K562 (cell line): ENCODE results near the gene RPL7A. TPM values are rescaled to one million over a fixed set of nuclear protein-coding genes. Genes with fewer than 3 reads are reported as not detected.
A peak's percentile ranks its signal among the peaks of the same experiment; 100 is the strongest.

ENCODE experiments used
- ATF6 ChIP-seq: sonication (generic); formaldehyde crosslinking; IDR thresholded peaks from 2 replicates; pipeline ENCODE4 v1.4.0; 2020; ENCODE audit warnings: mild to moderate bottlenecking, missing genetic modification reagents
- CTCFL ChIP-seq: IDR thresholded peaks from 2 replicates; pipeline ENCODE4 v1.6.1; 2011; ENCODE audit warnings: borderline replicate concordance, low read depth, mild to moderate bottlenecking, moderate library complexity, low read length; ENCODE audit not compliant: insufficient read depth, poor library complexity, severe bottlenecking
- CXXC5 ChIP-seq: fragments of 250-450 bp; sonication (Bioruptor Pico); IDR thresholded peaks from 2 replicates; pipeline ENCODE4 v1.8.0; 2022; ENCODE audit warnings: inconsistent platforms, mild to moderate bottlenecking, moderate library complexity
- DLX4 ChIP-seq: fragments of 250-450 bp; sonication (Bioruptor Pico); IDR thresholded peaks from 2 replicates; pipeline ENCODE4 v1.6.1; 2021; ENCODE audit warnings: mild to moderate bottlenecking
- ELK3 ChIP-seq: fragments of 450-650 bp; formaldehyde crosslinking; IDR thresholded peaks from 2 replicates; pipeline ENCODE4 v1.4.0; 2020; ENCODE audit warnings: mild to moderate bottlenecking
- FOXJ2 ChIP-seq: fragments of 200-800 bp; sonication (Bioruptor generic); IDR thresholded peaks from 2 replicates; pipeline ENCODE4 v1.6.1; 2016; ENCODE audit warnings: missing genetic modification characterization, missing compliant biosample characterization
- GATAD2B ChIP-seq: fragments of 450-650 bp; IDR thresholded peaks from 2 replicates; pipeline ENCODE4 v1.6.1; 2017; ENCODE audit warnings: mild to moderate bottlenecking, borderline replicate concordance
- GTF2E2 ChIP-seq: fragments of 200-800 bp; sonication (Bioruptor generic); IDR thresholded peaks from 2 replicates; pipeline ENCODE4 v1.6.1; 2016; ENCODE audit warnings: missing genetic modification characterization, missing compliant biosample characterization
- NFXL1 ChIP-seq: fragments of 450-650 bp; formaldehyde crosslinking; IDR thresholded peaks from 2 replicates; pipeline ENCODE4 v1.4.0; 2021; ENCODE audit warnings: mild to moderate bottlenecking
- SMARCE1 ChIP-seq: fragments of 450-650 bp; IDR thresholded peaks from 2 replicates; pipeline ENCODE4 v1.7.1; 2016; ENCODE audit warnings: mild to moderate bottlenecking
- TSC22D4 ChIP-seq: fragments of 450-650 bp; IDR thresholded peaks from 2 replicates; pipeline ENCODE4 v1.6.1; 2016; ENCODE audit warnings: missing genetic modification characterization, missing biosample characterization, control low read depth
- ZFP36 ChIP-seq: fragments of 150-350 bp; IDR thresholded peaks from 2 replicates; pipeline ENCODE4 v1.6.1; 2018; ENCODE audit warnings: low read length, low read depth; ENCODE audit not compliant: partially characterized antibody
- ZNF143 ChIP-seq: sonication (generic); formaldehyde crosslinking; IDR thresholded peaks from 2 replicates; pipeline ENCODE4 v1.9.0; 2022; ENCODE audit warnings: mild to moderate bottlenecking, missing genetic modification reagents
- ZNF165 ChIP-seq: fragments of 250-450 bp; sonication (Bioruptor Pico); IDR thresholded peaks from 2 replicates; pipeline ENCODE4 v1.4.0; 2020; ENCODE audit warnings: borderline replicate concordance
- ZNF184 ChIP-seq: sonication (generic); formaldehyde crosslinking; IDR thresholded peaks from 2 replicates; pipeline ENCODE4 v1.5.0; 2020; ENCODE audit warnings: missing genetic modification reagents
- ZNF431 ChIP-seq: sonication (generic); formaldehyde crosslinking; IDR thresholded peaks from 2 replicates; pipeline ENCODE4 v1.8.0; 2022; ENCODE audit warnings: mild to moderate bottlenecking, missing genetic modification reagents
- ZNF592 ChIP-seq: fragments of 450-650 bp; IDR thresholded peaks from 2 replicates; pipeline ENCODE4 v1.6.1; 2017; ENCODE audit warnings: antibody characterized with exemption, mild to moderate bottlenecking
- polyA plus RNA-seq, 8 experiments: library from polyadenylated mRNA; depleted of rRNA in 4 of 8; stranded (reverse) in 5 of 8; unstranded in 3 of 8; fragments of >200 nt; fragmentation: Nextera tagmentation in 2 of 8; fragmentation: Illumina TruSeq in 1 of 8; extraction: Ambion mirVana in 2 of 8; extraction: Trizol in 1 of 8; gene quantifications; 2 replicates each; pipeline versions ENCODE4 v1.2.1 to v1.2.3, GENCODE V29; 2011 to 2014; ENCODE audit warnings: inconsistent platforms in 1 of 8, missing spikeins in 1 of 8
- total RNA-seq, 7 experiments: library from RNA; depleted of rRNA in 6 of 7; stranded (reverse); fragments of >200 nt in 6 of 7; fragmentation: Illumina TruSeq in 2 of 7; extraction: Trizol in 2 of 7; gene quantifications; 2 replicates each; pipeline versions ENCODE4 v1.2.1 to v1.2.3, GENCODE V29; 2011 to 2021; ENCODE audit warnings: low replicate concordance in 1 of 7

The RPL7A gene
- total and polyA plus RNA-seq, 9 of the 15 experiments (the other 6 are each of a cell fraction or from before 2014, with no cell fraction given): 1,935 to 3,760 (median 2,652) TPM

- TF ChIP-seq ATF6 (CRISPR knock-in tag) (peak; percentile 92; the same call in 1 of the 2 replicates), ZNF184 (no peak), CTCFL (no peak), NFXL1 (CRISPR knock-in tag) (no peak), ZNF143 (CRISPR knock-in tag) (peak; percentile 41; the same call in 1 of the 2 replicates), FOXJ2 (tag) (no peak), ZNF592 (peak; percentile 95), DLX4 (CRISPR knock-in tag) (no peak), ZNF431 (CRISPR knock-in tag) (peak; percentile 58; the same call in 1 of the 2 replicates), TSC22D4 (tag) (no peak), CXXC5 (peak; percentile 96), GATAD2B (no peak), GTF2E2 (tag) (peak; percentile 73; the same call in 1 of the 2 replicates), SMARCE1 (no peak), ELK3 (CRISPR knock-in tag) (no peak), ZFP36 (peak; percentile 20), ZNF165 (CRISPR knock-in tag) (0 out of 2 replicates have a peak, but pooled peaks have one; percentile 51)
These were observed 11.8 kb upstream of the RPL7A start, which contains the start of gene SURF6 (continued) for GRCh38 chr9:133335924-133336811.
